ENCODE data around the gene CMSS1. TPM values are rescaled to one million over a fixed set of nuclear protein-coding genes. Genes with fewer than 3 reads are reported as not detected.
"Not testable (repeated sequence)": the region's sequence is repeated elsewhere in the genome, so short reads cannot be mapped to it uniquely, and the experiment has no call there.

CMSS1 gene
- total and polyA plus RNA-seq, 12 donors, result 16.2 to 75.6 (median 33.0) TPM

DNA sequence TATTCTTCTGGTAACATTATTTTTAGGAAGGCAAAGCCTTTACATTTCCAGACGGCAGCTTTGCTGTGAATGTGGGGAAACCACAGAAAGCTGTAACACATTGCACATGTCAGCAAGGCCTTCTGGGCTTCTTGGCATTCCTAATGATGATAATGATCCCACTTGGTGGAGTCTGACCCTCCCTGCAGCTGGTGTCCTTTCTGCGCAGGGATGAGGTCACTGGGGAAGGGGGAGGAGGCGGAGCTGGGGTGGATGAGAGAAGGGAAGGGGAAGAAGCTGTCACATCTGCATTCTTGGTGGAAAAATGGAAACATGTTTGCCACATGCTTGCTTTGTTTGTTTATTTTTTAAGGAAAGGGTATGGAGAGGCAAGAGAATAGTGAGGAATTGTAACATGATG, 228.0 kb downstream of the CMSS1 start:
- Histone ChIP-seq H3K4me1 (replicated peaks in 1 of 2) (peaks cover 29 to 60% of the 10 kb centered on the region in 2 donors), H3K36me3 (replicated peaks in 1 of 2) (no peaks in the 10 kb centered on the region), H3K27ac (peak overlapping the region in 2 of 5 donors; percentile 39 to 69), H3K4me3 (no peak overlapping the region), H3K27me3 (no peaks in the 10 kb centered on the region), H3K9me3 (replicated peaks in 1 of 3) (no peaks in the 10 kb centered on the region)
- TF ChIP-seq, protein P1, sequence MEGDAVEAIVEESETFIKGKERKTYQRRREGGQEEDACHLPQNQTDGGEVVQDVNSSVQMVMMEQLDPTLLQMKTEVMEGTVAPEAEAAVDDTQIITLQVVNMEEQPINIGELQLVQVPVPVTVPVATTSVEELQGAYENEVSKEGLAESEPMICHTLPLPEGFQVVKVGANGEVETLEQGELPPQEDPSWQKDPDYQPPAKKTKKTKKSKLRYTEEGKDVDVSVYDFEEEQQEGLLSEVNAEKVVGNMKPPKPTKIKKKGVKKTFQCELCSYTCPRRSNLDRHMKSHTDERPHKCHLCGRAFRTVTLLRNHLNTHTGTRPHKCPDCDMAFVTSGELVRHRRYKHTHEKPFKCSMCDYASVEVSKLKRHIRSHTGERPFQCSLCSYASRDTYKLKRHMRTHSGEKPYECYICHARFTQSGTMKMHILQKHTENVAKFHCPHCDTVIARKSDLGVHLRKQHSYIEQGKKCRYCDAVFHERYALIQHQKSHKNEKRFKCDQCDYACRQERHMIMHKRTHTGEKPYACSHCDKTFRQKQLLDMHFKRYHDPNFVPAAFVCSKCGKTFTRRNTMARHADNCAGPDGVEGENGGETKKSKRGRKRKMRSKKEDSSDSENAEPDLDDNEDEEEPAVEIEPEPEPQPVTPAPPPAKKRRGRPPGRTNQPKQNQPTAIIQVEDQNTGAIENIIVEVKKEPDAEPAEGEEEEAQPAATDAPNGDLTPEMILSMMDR (IDR thresholded peaks at IDR 0.05), result no peak
- TF ChIP-seq POLR2A (IDR thresholded peaks at IDR 0.05), result peak in 1 of 2 donors; percentile 10
- WGBS, 4 donors, result 57 to 74% (median 70%) methylated on average over 2 to 3 of the region's 3 CpGs
- peak; percentile 54 to 84 (median 66) for DNase-seq
- intact Hi-C loops (cut with DNase I), result no loop called here

DNA sequence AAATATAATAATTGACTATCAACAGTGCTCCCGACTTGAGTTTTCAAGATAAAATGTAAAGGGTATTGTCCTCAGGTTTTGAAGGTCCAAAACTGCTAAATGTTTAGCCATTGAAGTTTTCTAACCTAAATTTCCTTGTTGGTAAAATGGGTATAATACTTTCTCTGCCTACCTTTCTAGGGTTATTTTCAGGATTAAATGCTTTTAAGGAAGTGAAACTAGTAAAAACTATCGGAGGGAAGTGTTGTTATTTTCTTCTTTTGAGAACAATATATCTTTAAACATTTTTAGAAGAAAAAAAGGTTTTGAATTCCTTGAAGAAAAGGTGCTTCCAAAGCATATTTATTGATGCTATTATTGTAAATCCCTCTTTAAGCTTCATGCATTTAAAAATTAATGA, 229.3 kb downstream of the CMSS1 start:
- TF ChIP-seq POLR2A (IDR thresholded peaks at IDR 0.05), result no peak
- TF ChIP-seq, protein P1 (IDR thresholded peaks at IDR 0.05), result no peak
- intact Hi-C loops (cut with DNase I), result no loop called here
- peaks cover 19 to 47% of the 10 kb centered on the region in 2 donors for H3K4me1 ChIP-seq (replicated peaks in 1 of 2)
- DNase-seq, result no peak
- peak overlapping the region in 3 of 5 donors; percentile 36 to 39 (median 38) for H3K27ac ChIP-seq
- H3K27me3 ChIP-seq, result no peaks in the 10 kb centered on the region
- WGBS, 4 donors, result 65 to 84% (median 76%) methylated on average over 2 of the region's 2 CpGs
- H3K36me3 ChIP-seq (replicated peaks in 1 of 2), result no peaks in the 10 kb centered on the region
- H3K9me3 ChIP-seq (replicated peaks in 1 of 3), result no peaks in the 10 kb centered on the region
- H3K4me3 ChIP-seq, result peak overlapping the region in 1 of 4 donors; percentile 1

GRCh38 chr3:100047455-100048141, 229.9 kb downstream of the CMSS1 start:
- DNase-seq, result peak in 2 of 7 donors; percentile 15 to 39
- H3K27ac ChIP-seq, result peak overlapping the region in 4 of 5 donors; percentile 36 to 75 (median 40)
- no peaks in the 10 kb centered on the region for H3K27me3 ChIP-seq
- 58 to 72% (median 61%) methylated on average over 6 of the region's 6 CpGs for WGBS, 4 donors
- peaks cover 15 to 41% of the 10 kb centered on the region in 2 donors for H3K4me1 ChIP-seq (replicated peaks in 1 of 2)
- no peaks in the 10 kb centered on the region for H3K9me3 ChIP-seq (replicated peaks in 1 of 3)
- no peaks in the 10 kb centered on the region for H3K36me3 ChIP-seq (replicated peaks in 1 of 2)
- peak overlapping the region in 1 of 4 donors; percentile 1 for H3K4me3 ChIP-seq
- intact Hi-C loops (cut with DNase I), result no loop called here
- TF ChIP-seq, protein P1 (IDR thresholded peaks at IDR 0.05), result no peak
- no peak for TF ChIP-seq POLR2A (IDR thresholded peaks at IDR 0.05)

- Histone ChIP-seq H3K4me1 (replicated peaks in 1 of 2) (peaks cover 9 to 35% of the 10 kb centered on the region in 2 donors), H3K4me3 (no peak overlapping the region), H3K27ac (peak overlapping the region in 4 of 5 donors; percentile 36 to 75 (median 40)), H3K36me3 (replicated peaks in 1 of 2) (no peaks in the 10 kb centered on the region), H3K27me3 (no peaks in the 10 kb centered on the region), H3K9me3 (replicated peaks in 1 of 3) (no peaks in the 10 kb centered on the region)
- intact Hi-C loops (cut with DNase I), result no loop called here
- TF ChIP-seq POLR2A (IDR thresholded peaks at IDR 0.05), result no peak
- TF ChIP-seq, protein P1 (IDR thresholded peaks at IDR 0.05), result no peak
- 90 to 97% (median 94%) methylated on average over 3 of the region's 3 CpGs for WGBS, 4 donors
- DNase-seq, result no peak
Observed at GRCh38 chr3:100048248-100048647, 230.6 kb downstream of the CMSS1 start.

DNA sequence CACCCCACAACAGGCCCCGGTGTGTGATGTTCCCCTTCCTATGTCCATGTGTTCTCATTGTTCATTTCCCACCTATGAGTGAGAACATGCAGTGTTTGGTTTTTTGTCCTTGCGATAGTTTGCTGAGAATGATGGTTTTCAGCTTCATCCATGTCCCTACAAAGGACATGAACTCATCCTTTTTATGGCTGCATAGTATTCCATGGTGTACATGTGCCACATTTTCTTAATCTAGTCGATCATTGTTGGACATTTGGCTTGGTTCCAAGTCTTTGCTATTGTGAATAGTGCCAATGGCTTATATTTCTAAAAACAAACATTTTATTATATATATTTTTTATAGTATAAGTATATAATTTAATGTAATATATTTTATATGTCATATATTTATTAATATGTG, 233.9 kb downstream of the CMSS1 start:
- H3K36me3 ChIP-seq (replicated peaks in 1 of 2); intact Hi-C loops (cut with DNase I); DNase-seq; H3K27ac ChIP-seq; H3K27me3 ChIP-seq; H3K9me3 ChIP-seq (replicated peaks in 1 of 3); H3K4me3 ChIP-seq: not testable (repeated sequence)
- peaks cover 8 to 17% of the 10 kb centered on the region in 2 donors for H3K4me1 ChIP-seq (replicated peaks in 1 of 2)
- 95 to 100% (median 99%) methylated on average over 3 of the region's 3 CpGs for WGBS, 4 donors

All from adrenal gland (tissue), 12 donors.